Measurements from ENCODE around the gene KRTAP2-2. TPM values are rescaled to one million over a fixed set of nuclear protein-coding genes. Genes with fewer than 3 reads are reported as not detected.

The KRTAP2-2 gene
- total and polyA plus RNA-seq, 10 of the 15 experiments (the other 5 are each of a cell fraction or from before 2014, with no cell fraction given), result not detected

DNA sequence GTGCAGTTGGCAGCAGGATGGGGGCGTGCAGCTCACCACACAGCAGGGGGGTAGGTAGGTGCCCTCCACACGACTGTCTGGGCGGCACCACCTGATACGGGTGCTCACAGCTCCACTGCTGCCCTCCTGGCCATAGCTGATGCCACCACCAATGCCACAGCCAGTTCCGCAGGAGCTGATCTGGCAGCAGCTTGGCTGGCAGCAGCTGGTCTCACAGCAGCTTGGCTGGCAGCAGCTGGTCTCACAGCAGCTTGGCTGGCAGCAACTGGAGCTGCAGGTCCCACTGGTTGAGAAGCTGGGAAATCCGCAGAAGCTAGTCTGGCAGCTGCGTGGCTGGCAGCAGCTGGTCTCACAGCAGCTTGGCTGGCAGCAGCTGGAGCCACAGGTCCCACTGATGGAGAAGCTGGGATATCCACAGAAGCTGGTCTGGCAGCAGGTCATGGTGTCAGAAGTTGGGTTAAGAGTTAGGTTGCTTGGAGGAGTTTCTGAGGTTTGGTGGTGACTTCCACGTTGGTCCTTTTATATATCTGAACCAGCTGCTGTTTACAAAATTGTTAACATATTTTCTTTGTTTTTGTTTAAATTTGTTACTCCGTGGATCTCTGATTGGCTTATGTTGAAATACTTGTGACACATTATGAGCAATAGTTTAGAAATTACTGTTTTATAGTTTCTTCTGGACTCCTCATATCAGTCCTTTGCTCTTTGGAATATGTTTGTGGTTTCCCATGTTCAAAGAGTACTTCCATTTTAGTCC lies 28.1 kb downstream of the KRTAP2-2 start, which contains the start of gene KRTAP1-5 (continued):
- TF ChIP-seq FOXM1 (IDR thresholded peaks at IDR 0.05; ENCODE audit: low read depth, low read length) (no peak), LARP7 (IDR thresholded peaks at IDR 0.05) (no peak), DPF2 (IDR thresholded peaks at IDR 0.05) (no peak), KAT2A (conservative IDR thresholded peaks at IDR 0.05; ENCODE audit: control insufficient read depth, low read depth, low read length) (no peak), JUND (IDR thresholded peaks at IDR 0.05; ENCODE audit: low read depth, low read length) (no peak)

DNA sequence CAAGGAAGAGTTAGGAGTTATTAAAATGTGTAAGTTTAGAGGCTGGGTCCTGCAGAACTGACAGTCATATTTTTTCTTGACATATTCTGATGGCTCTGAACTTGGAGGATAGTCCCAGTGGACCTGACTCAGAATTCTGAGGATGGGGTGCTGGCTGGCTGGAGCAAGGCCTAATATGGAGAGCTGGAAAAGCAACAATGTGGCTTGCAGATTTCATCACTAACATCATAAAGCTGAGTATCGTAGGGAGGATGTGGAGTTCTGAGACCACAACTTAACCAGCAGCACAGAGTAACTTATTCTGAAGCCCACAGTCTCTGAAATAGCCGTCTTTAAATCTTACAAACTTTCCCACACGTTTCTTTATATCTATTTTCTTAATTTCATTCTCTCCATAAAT lies 30.3 kb downstream of the KRTAP2-2 start:
- RAD21 ChIA-PET (ENCODE audit: unreplicated experiment), result no interaction called here
- DNase-seq (ENCODE audit: low read depth, low spot score) (no peak), FAIRE-seq (no peak), ATAC-seq (no peak)
- BruUV-seq (replicated peaks), result no TSS peak
- no peak overlapping the region for H3K4me2 ChIP-seq (ENCODE audit: control insufficient read depth, insufficient read depth)
- POLR2A ChIA-PET, result no interaction called here
- TF ChIP-seq, protein P1, sequence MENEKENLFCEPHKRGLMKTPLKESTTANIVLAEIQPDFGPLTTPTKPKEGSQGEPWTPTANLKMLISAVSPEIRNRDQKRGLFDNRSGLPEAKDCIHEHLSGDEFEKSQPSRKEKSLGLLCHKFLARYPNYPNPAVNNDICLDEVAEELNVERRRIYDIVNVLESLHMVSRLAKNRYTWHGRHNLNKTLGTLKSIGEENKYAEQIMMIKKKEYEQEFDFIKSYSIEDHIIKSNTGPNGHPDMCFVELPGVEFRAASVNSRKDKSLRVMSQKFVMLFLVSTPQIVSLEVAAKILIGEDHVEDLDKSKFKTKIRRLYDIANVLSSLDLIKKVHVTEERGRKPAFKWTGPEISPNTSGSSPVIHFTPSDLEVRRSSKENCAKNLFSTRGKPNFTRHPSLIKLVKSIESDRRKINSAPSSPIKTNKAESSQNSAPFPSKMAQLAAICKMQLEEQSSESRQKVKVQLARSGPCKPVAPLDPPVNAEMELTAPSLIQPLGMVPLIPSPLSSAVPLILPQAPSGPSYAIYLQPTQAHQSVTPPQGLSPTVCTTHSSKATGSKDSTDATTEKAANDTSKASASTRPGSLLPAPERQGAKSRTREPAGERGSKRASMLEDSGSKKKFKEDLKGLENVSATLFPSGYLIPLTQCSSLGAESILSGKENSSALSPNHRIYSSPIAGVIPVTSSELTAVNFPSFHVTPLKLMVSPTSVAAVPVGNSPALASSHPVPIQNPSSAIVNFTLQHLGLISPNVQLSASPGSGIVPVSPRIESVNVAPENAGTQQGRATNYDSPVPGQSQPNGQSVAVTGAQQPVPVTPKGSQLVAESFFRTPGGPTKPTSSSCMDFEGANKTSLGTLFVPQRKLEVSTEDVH (IDR thresholded peaks at IDR 0.05; ENCODE audit: low read depth, partially characterized antibody), result no peak
- TF ChIP-seq LARP7 (IDR thresholded peaks at IDR 0.05) (no peak), SMC3 (IDR thresholded peaks at IDR 0.05; ENCODE audit: borderline replicate concordance, low read length) (no peak), EZH2 (IDR thresholded peaks at IDR 0.05; ENCODE audit: borderline replicate concordance, control insufficient read depth, low read depth, low read length) (no peak), EGR1 (IDR thresholded peaks at IDR 0.05; ENCODE audit: borderline replicate concordance in 1 of 2, low read depth in 2 of 2, low read length in 2 of 2) (no peak)
- TF ChIP-seq, protein P2, sequence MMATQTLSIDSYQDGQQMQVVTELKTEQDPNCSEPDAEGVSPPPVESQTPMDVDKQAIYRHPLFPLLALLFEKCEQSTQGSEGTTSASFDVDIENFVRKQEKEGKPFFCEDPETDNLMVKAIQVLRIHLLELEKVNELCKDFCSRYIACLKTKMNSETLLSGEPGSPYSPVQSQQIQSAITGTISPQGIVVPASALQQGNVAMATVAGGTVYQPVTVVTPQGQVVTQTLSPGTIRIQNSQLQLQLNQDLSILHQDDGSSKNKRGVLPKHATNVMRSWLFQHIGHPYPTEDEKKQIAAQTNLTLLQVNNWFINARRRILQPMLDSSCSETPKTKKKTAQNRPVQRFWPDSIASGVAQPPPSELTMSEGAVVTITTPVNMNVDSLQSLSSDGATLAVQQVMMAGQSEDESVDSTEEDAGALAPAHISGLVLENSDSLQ (IDR thresholded peaks at IDR 0.05), result no peak
- TF ChIP-seq, protein P3, sequence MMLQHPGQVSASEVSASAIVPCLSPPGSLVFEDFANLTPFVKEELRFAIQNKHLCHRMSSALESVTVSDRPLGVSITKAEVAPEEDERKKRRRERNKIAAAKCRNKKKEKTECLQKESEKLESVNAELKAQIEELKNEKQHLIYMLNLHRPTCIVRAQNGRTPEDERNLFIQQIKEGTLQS (IDR thresholded peaks at IDR 0.05; ENCODE audit: borderline replicate concordance, extremely low read depth, low read depth, low read length), result no peak
- TF ChIP-seq, protein P4, sequence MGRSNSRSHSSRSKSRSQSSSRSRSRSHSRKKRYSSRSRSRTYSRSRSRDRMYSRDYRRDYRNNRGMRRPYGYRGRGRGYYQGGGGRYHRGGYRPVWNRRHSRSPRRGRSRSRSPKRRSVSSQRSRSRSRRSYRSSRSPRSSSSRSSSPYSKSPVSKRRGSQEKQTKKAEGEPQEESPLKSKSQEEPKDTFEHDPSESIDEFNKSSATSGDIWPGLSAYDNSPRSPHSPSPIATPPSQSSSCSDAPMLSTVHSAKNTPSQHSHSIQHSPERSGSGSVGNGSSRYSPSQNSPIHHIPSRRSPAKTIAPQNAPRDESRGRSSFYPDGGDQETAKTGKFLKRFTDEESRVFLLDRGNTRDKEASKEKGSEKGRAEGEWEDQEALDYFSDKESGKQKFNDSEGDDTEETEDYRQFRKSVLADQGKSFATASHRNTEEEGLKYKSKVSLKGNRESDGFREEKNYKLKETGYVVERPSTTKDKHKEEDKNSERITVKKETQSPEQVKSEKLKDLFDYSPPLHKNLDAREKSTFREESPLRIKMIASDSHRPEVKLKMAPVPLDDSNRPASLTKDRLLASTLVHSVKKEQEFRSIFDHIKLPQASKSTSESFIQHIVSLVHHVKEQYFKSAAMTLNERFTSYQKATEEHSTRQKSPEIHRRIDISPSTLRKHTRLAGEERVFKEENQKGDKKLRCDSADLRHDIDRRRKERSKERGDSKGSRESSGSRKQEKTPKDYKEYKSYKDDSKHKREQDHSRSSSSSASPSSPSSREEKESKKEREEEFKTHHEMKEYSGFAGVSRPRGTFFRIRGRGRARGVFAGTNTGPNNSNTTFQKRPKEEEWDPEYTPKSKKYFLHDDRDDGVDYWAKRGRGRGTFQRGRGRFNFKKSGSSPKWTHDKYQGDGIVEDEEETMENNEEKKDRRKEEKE (IDR thresholded peaks at IDR 0.05), result no peak
- no peak overlapping the region for H2AFZ ChIP-seq (ENCODE audit: control insufficient read depth, low read depth, low read length)
- no peaks in the 10 kb centered on the region for H3K4me1 ChIP-seq (ENCODE audit: control insufficient read depth, insufficient read depth, low read length)
- CTCF ChIA-PET, result no interaction called here
- SMC1A ChIA-PET (ENCODE audit: uncharacterized antibody, unreplicated experiment), result no interaction called here
- H3K27ac ChIP-seq (ENCODE audit: control insufficient read depth, insufficient read depth), result no peak overlapping the region
- no peak overlapping the region for H3K9ac ChIP-seq (ENCODE audit: control insufficient read depth, insufficient read depth, low read length)
- no peaks in the 10 kb centered on the region for H3K79me2 ChIP-seq (ENCODE audit: control insufficient read depth, insufficient read depth, low read length)
- no peaks in the 10 kb centered on the region for H3K36me3 ChIP-seq (ENCODE audit: control insufficient read depth in 2 of 2, insufficient read depth in 2 of 2, low read length in 1 of 2)
- 0 out of 4 replicates have a peak, but pooled peaks cover 0 to 3% of the 10 kb centered on the region in 2 experiments for H3K27me3 ChIP-seq (replicated peaks in 1 of 2; ENCODE audit: control insufficient read depth in 2 of 2, insufficient read depth in 2 of 2, low read length in 1 of 2)
- in situ Hi-C loops (cut with MboI) (no loop called here), intact Hi-C loops (cut with micrococcal nuclease; ENCODE audit: unreplicated experiment) (no loop called here)
- H4K20me1 ChIP-seq (ENCODE audit: control insufficient read depth, insufficient read depth), result no peaks in the 10 kb centered on the region
- H3K9me3 ChIP-seq (replicated peaks; ENCODE audit: control insufficient read depth, insufficient read depth, low read length), result no peaks in the 10 kb centered on the region
- H3K4me3 ChIP-seq, result no peak overlapping the region
- 19% methylated on average over 3 of the region's 3 CpGs for WGBS (ENCODE audit: insufficient coverage, insufficient replicate concordance, low lambda C conversion rate, missing lambda C conversion rate)

Measured in GM12878 (cell line).